Activated naive CD4-positive, alpha-beta T cell treated with anti-CD3 and anti-CD28 coated beads, Interleukin-2, amount 10 ng/mL, durations not matched to agents 7 days and 5 days (primary cell): ENCODE data around the gene OR5H2.
"Not testable (repeated sequence)": the region's sequence is repeated elsewhere in the genome, so short reads cannot be mapped to it uniquely, and the experiment has no call there.

Experiments used
- CTCF ChIA-PET: fragments of 350-600 bp; sonication (Branson Sonifier 250); formaldehyde crosslinking; loops from one replicate; lab custom pipeline; 2021; ENCODE audit warnings: antibody characterized with exemption; lab: Charles Lee
- DNase-seq: peaks from one replicate; pipeline ENCODE4 v3.0.0-alpha.2; 2020
- H3K27ac Mint-ChIP-seq: one replicate; pipeline ENCODE4 v1.8.0; 2021; ENCODE audit warnings: mild to moderate bottlenecking, moderate library complexity, mixed read lengths
- H3K27me3 Mint-ChIP-seq: one replicate; pipeline ENCODE4 v1.8.0; 2021; ENCODE audit warnings: mild to moderate bottlenecking, mixed read lengths
- H3K36me3 Mint-ChIP-seq: one replicate; pipeline ENCODE4 v1.8.0; 2021; ENCODE audit warnings: mixed read lengths
- H3K4me1 Mint-ChIP-seq: one replicate; pipeline ENCODE4 v1.8.0; 2021; ENCODE audit warnings: mixed read lengths
- H3K4me3 Mint-ChIP-seq: one replicate; pipeline ENCODE4 v1.8.0; 2021; ENCODE audit warnings: mild to moderate bottlenecking, moderate library complexity, mixed read lengths
- H3K9me3 Mint-ChIP-seq: one replicate; pipeline ENCODE4 v1.8.0; 2021; ENCODE audit warnings: mixed read lengths

OR5H2 gene

GRCh38 chr3:98282205-98282604, at the start of gene OR5H2:
OR5H2 (plus strand) TSS chr3:98282505; CDS start chr3:98282903, 398 bp downstream.
- H3K4me1 Mint-ChIP-seq = no peaks in the 10 kb centered on the region
- no peaks in the 10 kb centered on the region for H3K36me3 Mint-ChIP-seq
- DNase-seq = no peak
- H3K9me3 Mint-ChIP-seq = no peaks in the 10 kb centered on the region
- H3K27ac Mint-ChIP-seq = no peak within 1 kb of the TSS
- no peak within 1 kb of the TSS for H3K4me3 Mint-ChIP-seq
- CTCF ChIA-PET = no interaction called here
- H3K27me3 Mint-ChIP-seq = no peaks in the 10 kb centered on the region

- CTCF ChIA-PET = no interaction called here
- DNase-seq = no peak
- Mint-ChIP-seq H3K36me3 (no peaks in the 10 kb centered on the region), H3K9me3 (no peaks in the 10 kb centered on the region), H3K27me3 (peaks cover 17% of the 10 kb centered on the region), H3K4me3 (no peak overlapping the region), H3K4me1 (no peaks in the 10 kb centered on the region), H3K27ac (no peak overlapping the region)
Observed at GRCh38 chr3:98233468-98233867, 48.8 kb upstream of the OR5H2 start.

- H3K27ac Mint-ChIP-seq = no peak overlapping the region
- no peak for DNase-seq
- H3K36me3 Mint-ChIP-seq = no peaks in the 10 kb centered on the region
- no peaks in the 10 kb centered on the region for H3K9me3 Mint-ChIP-seq
- H3K4me3 Mint-ChIP-seq = no peak overlapping the region
- H3K4me1 Mint-ChIP-seq = no peaks in the 10 kb centered on the region
- H3K27me3 Mint-ChIP-seq = no peaks in the 10 kb centered on the region
- CTCF ChIA-PET = no interaction called here
Observed at GRCh38 chr3:98240131-98240530, 42.2 kb upstream of the OR5H2 start.

- H3K27ac Mint-ChIP-seq = no peak overlapping the region
- H3K4me1 Mint-ChIP-seq = no peaks in the 10 kb centered on the region
- no peaks in the 10 kb centered on the region for H3K27me3 Mint-ChIP-seq
- H3K9me3 Mint-ChIP-seq = no peaks in the 10 kb centered on the region
- no peak for DNase-seq
- no peak overlapping the region for H3K4me3 Mint-ChIP-seq
- H3K36me3 Mint-ChIP-seq = no peaks in the 10 kb centered on the region
- CTCF ChIA-PET = no interaction called here
Observed at GRCh38 chr3:98242155-98242554, 40.1 kb upstream of the OR5H2 start.

GRCh38 chr3:98243843-98244242, 38.5 kb upstream of the OR5H2 start:
- Mint-ChIP-seq H3K27ac (no peak overlapping the region), H3K36me3 (no peaks in the 10 kb centered on the region), H3K4me1 (no peaks in the 10 kb centered on the region), H3K9me3 (no peaks in the 10 kb centered on the region), H3K27me3 (no peaks in the 10 kb centered on the region), H3K4me3 (no peak overlapping the region)
- CTCF ChIA-PET = no interaction called here
- no peak for DNase-seq

- Mint-ChIP-seq H3K27me3 (no peaks in the 10 kb centered on the region), H3K36me3 (no peaks in the 10 kb centered on the region), H3K4me1 (no peaks in the 10 kb centered on the region), H3K27ac (no peak overlapping the region), H3K9me3 (no peaks in the 10 kb centered on the region), H3K4me3 (no peak overlapping the region)
- DNase-seq = no peak
- CTCF ChIA-PET = interaction anchor here (0.8 kb wide), 1 partner anchor 18 kb away, joined by 3 read pairs; no protein-coding TSS in a partner anchor
Observed at GRCh38 chr3:98246142-98246541, 36.2 kb upstream of the OR5H2 start.

GRCh38 chr3:98256026-98256425, 26.3 kb upstream of the OR5H2 start:
- CTCF ChIA-PET, H3K4me3 Mint-ChIP-seq, H3K27ac Mint-ChIP-seq, H3K36me3 Mint-ChIP-seq, H3K4me1 Mint-ChIP-seq, DNase-seq, H3K9me3 Mint-ChIP-seq, H3K27me3 Mint-ChIP-seq: not testable (repeated sequence)

GRCh38 chr3:98259707-98260106, 22.6 kb upstream of the OR5H2 start:
- Mint-ChIP-seq H3K4me1 (no peaks in the 10 kb centered on the region), H3K9me3 (no peaks in the 10 kb centered on the region), H3K4me3 (no peak overlapping the region), H3K36me3 (no peaks in the 10 kb centered on the region), H3K27me3 (peaks cover 5% of the 10 kb centered on the region), H3K27ac (no peak overlapping the region)
- no peak for DNase-seq
- CTCF ChIA-PET = no interaction called here

- Mint-ChIP-seq H3K27me3 (peaks cover 5% of the 10 kb centered on the region), H3K4me1 (no peaks in the 10 kb centered on the region), H3K4me3 (no peak overlapping the region), H3K27ac (no peak overlapping the region), H3K9me3 (no peaks in the 10 kb centered on the region), H3K36me3 (no peaks in the 10 kb centered on the region)
- CTCF ChIA-PET = interaction anchor here (0.7 kb wide), 1 partner anchor 480 kb away, joined by 3 read pairs; no protein-coding TSS in a partner anchor
- no peak for DNase-seq
Observed at GRCh38 chr3:98262046-98262445, 20.3 kb upstream of the OR5H2 start.

GRCh38 chr3:98263944-98264343, 18.4 kb upstream of the OR5H2 start, which contains the start of gene OR5H6:
OR5H6 (plus strand) TSS chr3:98264244; CDS start chr3:98264333, 89 bp downstream.
- Mint-ChIP-seq H3K4me3 (no peak within 1 kb of the TSS), H3K9me3 (no peaks in the 10 kb centered on the region), H3K27ac (no peak within 1 kb of the TSS), H3K27me3 (peaks cover 5% of the 10 kb centered on the region), H3K36me3 (no peaks in the 10 kb centered on the region), H3K4me1 (no peaks in the 10 kb centered on the region)
- no peak for DNase-seq
- CTCF ChIA-PET = no interaction called here

GRCh38 chr3:98269846-98270245, 12.5 kb upstream of the OR5H2 start:
- Mint-ChIP-seq H3K27me3 (no peaks in the 10 kb centered on the region), H3K27ac (no peak overlapping the region), H3K4me3 (no peak overlapping the region), H3K4me1 (no peaks in the 10 kb centered on the region), H3K9me3 (peaks cover 7% of the 10 kb centered on the region), H3K36me3 (no peaks in the 10 kb centered on the region)
- no peak for DNase-seq
- CTCF ChIA-PET = no interaction called here

- H3K9me3 Mint-ChIP-seq = peaks cover 7% of the 10 kb centered on the region
- CTCF ChIA-PET = no interaction called here
- no peaks in the 10 kb centered on the region for H3K4me1 Mint-ChIP-seq
- H3K4me3 Mint-ChIP-seq = no peak overlapping the region
- no peaks in the 10 kb centered on the region for H3K36me3 Mint-ChIP-seq
- no peak for DNase-seq
- peaks cover 6% of the 10 kb centered on the region for H3K27me3 Mint-ChIP-seq
- no peak overlapping the region for H3K27ac Mint-ChIP-seq
Observed at GRCh38 chr3:98272126-98272525, 10.2 kb upstream of the OR5H2 start.

- no peak overlapping the region for H3K27ac Mint-ChIP-seq
- H3K4me3 Mint-ChIP-seq = no peak overlapping the region
- CTCF ChIA-PET = no interaction called here
- peaks cover 6% of the 10 kb centered on the region for H3K27me3 Mint-ChIP-seq
- H3K4me1 Mint-ChIP-seq = no peaks in the 10 kb centered on the region
- no peak for DNase-seq
- peaks cover 7% of the 10 kb centered on the region for H3K9me3 Mint-ChIP-seq
- no peaks in the 10 kb centered on the region for H3K36me3 Mint-ChIP-seq
Observed at GRCh38 chr3:98274914-98275313, 7.4 kb upstream of the OR5H2 start.

GRCh38 chr3:98290916-98291315, 8.6 kb downstream of the OR5H2 start:
- no peak overlapping the region for H3K27ac Mint-ChIP-seq
- H3K9me3 Mint-ChIP-seq = no peaks in the 10 kb centered on the region
- peaks cover 11% of the 10 kb centered on the region for H3K27me3 Mint-ChIP-seq
- CTCF ChIA-PET = interaction anchor here (0.6 kb wide), 1 partner anchor 686 kb away, joined by 3 read pairs; no protein-coding TSS in a partner anchor
- no peaks in the 10 kb centered on the region for H3K36me3 Mint-ChIP-seq
- H3K4me3 Mint-ChIP-seq = no peak overlapping the region
- no peaks in the 10 kb centered on the region for H3K4me1 Mint-ChIP-seq
- DNase-seq = no peak

- Mint-ChIP-seq H3K4me3 (no peak overlapping the region), H3K27me3 (peaks cover 11% of the 10 kb centered on the region), H3K9me3 (no peaks in the 10 kb centered on the region), H3K36me3 (no peaks in the 10 kb centered on the region), H3K4me1 (no peaks in the 10 kb centered on the region), H3K27ac (no peak overlapping the region)
- CTCF ChIA-PET = no interaction called here
- no peak for DNase-seq
Observed at GRCh38 chr3:98291332-98291957, 9.1 kb downstream of the OR5H2 start.
